Measurements from ENCODE around the gene INSR. TPM values are rescaled to one million over a fixed set of nuclear protein-coding genes. Genes with fewer than 3 reads are reported as not detected.

The INSR gene
- total RNA-seq, 1 donor from 2014 or later: 44.7 TPM

DNA sequence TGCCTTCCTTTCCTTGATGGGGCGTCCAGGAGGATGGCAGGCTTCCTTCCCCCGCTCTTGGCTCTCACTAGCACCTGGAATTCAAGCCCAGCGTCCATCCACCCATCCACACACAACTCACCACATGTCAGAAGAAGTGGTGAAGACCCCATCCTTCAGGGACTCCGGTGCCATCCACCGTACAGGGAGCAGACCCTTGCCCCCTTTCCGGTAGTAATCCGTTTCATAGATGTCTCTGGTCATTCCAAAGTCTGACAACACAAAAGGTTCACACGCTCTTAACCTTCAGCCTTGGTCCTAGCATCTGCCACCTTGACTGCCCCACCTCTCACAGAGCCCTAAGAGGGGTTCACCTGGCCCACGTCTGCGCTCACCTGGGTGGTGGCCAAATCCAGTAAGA lies 173.7 kb downstream of the INSR start:
- Mint-ChIP-seq H3K4me3 (no peak overlapping the region), H3K27me3 (ENCODE audit: low read depth) (no peaks in the 10 kb centered on the region), H3K4me1 (no peaks in the 10 kb centered on the region), H3K9me3 (peaks cover 8% of the 10 kb centered on the region), H3K36me3 (peaks cover 57% of the 10 kb centered on the region), H3K27ac (no peak overlapping the region)
- TF ChIP-seq, protein P1, sequence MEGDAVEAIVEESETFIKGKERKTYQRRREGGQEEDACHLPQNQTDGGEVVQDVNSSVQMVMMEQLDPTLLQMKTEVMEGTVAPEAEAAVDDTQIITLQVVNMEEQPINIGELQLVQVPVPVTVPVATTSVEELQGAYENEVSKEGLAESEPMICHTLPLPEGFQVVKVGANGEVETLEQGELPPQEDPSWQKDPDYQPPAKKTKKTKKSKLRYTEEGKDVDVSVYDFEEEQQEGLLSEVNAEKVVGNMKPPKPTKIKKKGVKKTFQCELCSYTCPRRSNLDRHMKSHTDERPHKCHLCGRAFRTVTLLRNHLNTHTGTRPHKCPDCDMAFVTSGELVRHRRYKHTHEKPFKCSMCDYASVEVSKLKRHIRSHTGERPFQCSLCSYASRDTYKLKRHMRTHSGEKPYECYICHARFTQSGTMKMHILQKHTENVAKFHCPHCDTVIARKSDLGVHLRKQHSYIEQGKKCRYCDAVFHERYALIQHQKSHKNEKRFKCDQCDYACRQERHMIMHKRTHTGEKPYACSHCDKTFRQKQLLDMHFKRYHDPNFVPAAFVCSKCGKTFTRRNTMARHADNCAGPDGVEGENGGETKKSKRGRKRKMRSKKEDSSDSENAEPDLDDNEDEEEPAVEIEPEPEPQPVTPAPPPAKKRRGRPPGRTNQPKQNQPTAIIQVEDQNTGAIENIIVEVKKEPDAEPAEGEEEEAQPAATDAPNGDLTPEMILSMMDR (IDR thresholded peaks at IDR 0.05; ENCODE audit: unreplicated experiment): no peak
- no peak for DNase-seq (ENCODE audit: low spot score in 2 of 2, unreplicated experiment in 2 of 2)

DNA sequence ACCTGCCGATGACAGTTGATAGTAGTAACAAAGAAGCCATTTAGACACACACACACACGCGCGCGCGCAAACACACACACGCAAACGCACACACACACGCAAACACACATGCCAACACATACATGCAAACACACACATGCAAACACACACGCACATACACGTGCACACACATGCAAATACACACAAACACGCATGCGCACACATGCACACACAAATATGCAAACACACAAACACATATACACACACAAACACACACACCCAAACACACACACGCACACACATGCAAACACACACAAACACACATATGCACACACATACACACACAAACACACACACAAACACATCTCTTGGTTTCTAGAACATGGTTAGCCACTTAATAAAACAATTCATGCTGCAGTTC lies 174.6 kb downstream of the INSR start:
- Mint-ChIP-seq H3K27me3 (ENCODE audit: low read depth) (no peaks in the 10 kb centered on the region), H3K4me1 (no peaks in the 10 kb centered on the region), H3K27ac (no peak overlapping the region), H3K9me3 (peaks cover under 1% of the 10 kb centered on the region), H3K4me3 (no peak overlapping the region), H3K36me3 (peaks cover 54% of the 10 kb centered on the region)
- TF ChIP-seq, protein P1 (IDR thresholded peaks at IDR 0.05; ENCODE audit: unreplicated experiment): no peak
- no peak for DNase-seq (ENCODE audit: low spot score in 2 of 2, unreplicated experiment in 2 of 2)

DNA sequence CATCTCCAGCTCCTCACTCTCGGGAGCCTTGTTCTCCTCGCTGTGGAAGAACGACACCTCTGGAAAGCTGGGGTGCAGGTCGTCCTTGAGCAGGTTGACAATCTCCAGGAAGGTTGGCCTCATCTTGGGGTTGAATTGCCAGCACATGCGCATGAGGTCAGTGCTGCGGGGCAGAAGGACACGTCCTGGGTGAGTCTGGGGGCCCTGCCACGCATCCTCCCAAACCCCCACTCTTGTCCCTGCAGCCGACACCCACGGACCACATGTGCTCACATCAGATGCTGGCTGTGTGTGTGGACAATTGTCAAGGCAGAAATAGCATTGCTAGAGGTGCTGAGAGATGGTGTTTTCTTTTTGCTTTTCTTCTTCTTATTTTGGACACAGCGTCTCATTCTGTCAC lies 177.0 kb downstream of the INSR start:
- TF ChIP-seq, protein P1 (IDR thresholded peaks at IDR 0.05; ENCODE audit: unreplicated experiment): no peak
- Mint-ChIP-seq H3K36me3 (peaks cover 58% of the 10 kb centered on the region), H3K9me3 (peaks cover 13% of the 10 kb centered on the region), H3K27me3 (ENCODE audit: low read depth) (no peaks in the 10 kb centered on the region), H3K4me3 (no peak overlapping the region), H3K27ac (no peak overlapping the region), H3K4me1 (no peaks in the 10 kb centered on the region)
- no peak for DNase-seq (ENCODE audit: low spot score in 2 of 2, unreplicated experiment in 2 of 2)

DNA sequence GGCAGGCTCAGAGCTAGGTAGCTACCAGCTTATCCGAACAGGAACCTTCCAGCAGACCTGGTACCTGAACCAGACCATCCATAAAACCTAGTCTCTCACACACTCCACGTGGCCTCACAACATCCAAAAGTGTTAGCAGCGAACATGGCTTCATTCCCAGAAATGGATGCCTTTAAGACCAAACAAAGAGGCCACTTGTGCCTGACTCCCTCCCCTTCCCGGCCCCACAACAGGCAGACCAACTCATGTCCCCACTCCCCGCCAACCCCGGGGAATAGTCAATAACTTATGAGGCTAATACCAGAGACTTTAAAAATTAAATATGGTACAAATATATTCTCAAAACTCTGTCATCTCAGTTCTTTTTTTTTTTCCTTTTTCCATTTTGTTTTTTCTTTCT lies 178.5 kb downstream of the INSR start:
- peaks cover 52% of the 10 kb centered on the region for H3K36me3 Mint-ChIP-seq

DNA sequence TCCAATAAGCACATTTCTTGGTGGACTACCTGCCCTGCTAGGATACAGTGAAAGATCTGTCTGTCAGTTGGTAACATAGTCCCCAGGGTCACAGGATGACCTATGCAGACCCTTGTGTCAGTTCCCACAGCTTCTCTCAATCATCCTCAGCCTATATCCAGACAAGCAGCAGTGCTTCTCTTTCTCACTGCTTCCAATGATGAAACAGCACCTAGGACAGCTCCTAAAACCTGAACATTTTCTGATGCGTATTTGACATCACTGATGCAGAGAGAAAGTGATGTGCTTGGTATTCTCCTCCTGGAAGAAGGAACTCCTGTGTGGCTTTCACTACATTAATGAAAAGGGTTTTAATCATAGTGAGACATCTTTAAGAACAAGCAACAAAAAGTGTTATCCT lies 181.0 kb downstream of the INSR start:
- no peaks in the 10 kb centered on the region for H3K27me3 Mint-ChIP-seq (ENCODE audit: low read depth)
- H3K4me1 Mint-ChIP-seq: no peaks in the 10 kb centered on the region
- no peak overlapping the region for H3K27ac Mint-ChIP-seq
- H3K4me3 Mint-ChIP-seq: no peak overlapping the region
- H3K36me3 Mint-ChIP-seq: peaks cover 34% of the 10 kb centered on the region
- no peak for DNase-seq (ENCODE audit: low spot score in 2 of 2, unreplicated experiment in 2 of 2)
- H3K9me3 Mint-ChIP-seq: peaks cover 13% of the 10 kb centered on the region
- TF ChIP-seq, protein P1 (IDR thresholded peaks at IDR 0.05; ENCODE audit: unreplicated experiment): no peak

More for the DNA sequence above, 178.5 kb downstream of the INSR start:
- DNase-seq (ENCODE audit: low spot score in 2 of 2, unreplicated experiment in 2 of 2): no peak
- H3K9me3 Mint-ChIP-seq: peaks cover 13% of the 10 kb centered on the region
- no peaks in the 10 kb centered on the region for H3K4me1 Mint-ChIP-seq
- H3K27me3 Mint-ChIP-seq (ENCODE audit: low read depth): no peaks in the 10 kb centered on the region
- H3K27ac Mint-ChIP-seq: no peak overlapping the region
- TF ChIP-seq, protein P1 (IDR thresholded peaks at IDR 0.05; ENCODE audit: unreplicated experiment): no peak
- H3K4me3 Mint-ChIP-seq: no peak overlapping the region

DNA sequence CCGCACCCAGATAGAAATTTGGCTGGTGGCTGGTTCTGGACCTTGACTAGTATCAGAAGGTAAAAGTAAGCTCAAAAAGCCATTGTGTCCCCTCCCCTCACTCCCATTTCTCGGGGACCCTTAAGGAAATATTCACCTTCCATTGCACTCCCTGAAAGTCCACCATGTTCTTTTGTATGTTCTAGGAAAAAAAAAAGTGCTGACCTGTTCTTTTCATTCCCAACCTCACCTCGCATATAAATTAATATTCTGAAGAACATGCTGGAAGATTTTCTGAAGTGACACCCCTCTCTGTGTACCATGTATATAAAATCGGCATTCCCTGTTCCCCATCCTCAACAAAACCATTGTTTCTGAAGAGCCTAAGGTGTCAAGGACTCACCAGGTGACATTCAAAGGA lies 181.5 kb downstream of the INSR start:
- Mint-ChIP-seq H3K27ac (no peak overlapping the region), H3K4me3 (no peak overlapping the region), H3K36me3 (peaks cover 34% of the 10 kb centered on the region), H3K27me3 (ENCODE audit: low read depth) (no peaks in the 10 kb centered on the region), H3K9me3 (peaks cover 13% of the 10 kb centered on the region), H3K4me1 (no peaks in the 10 kb centered on the region)
- DNase-seq (ENCODE audit: low spot score in 2 of 2, unreplicated experiment in 2 of 2): no peak
- TF ChIP-seq, protein P1 (IDR thresholded peaks at IDR 0.05; ENCODE audit: unreplicated experiment): no peak

All from mesothelial cell of epicardium (in vitro differentiated cells).